ENCODE measurements around the gene ORMDL2. TPM values are rescaled to one million over a fixed set of nuclear protein-coding genes. Genes with fewer than 3 reads are reported as not detected.

ORMDL2 gene
- polyA plus RNA-seq, 1 donor = 31.4 TPM

Other genes starting within 250 kb of the ORMDL2 start
- gene OR2AP1, start 245.6 kb upstream of the ORMDL2 start, polyA plus RNA-seq = not detected
- gene OR10P1, start 181.1 kb upstream of the ORMDL2 start, polyA plus RNA-seq = not detected
- 29.6 TPM for gene ITGA7, start 110.1 kb upstream of the ORMDL2 start, polyA plus RNA-seq
- gene BLOC1S1, start 102.0 kb upstream of the ORMDL2 start, polyA plus RNA-seq = 144 TPM
- 56.7 TPM for gene RDH5, start 97.6 kb upstream of the ORMDL2 start, polyA plus RNA-seq
- 955 TPM for gene CD63, start 89.0 kb upstream of the ORMDL2 start, polyA plus RNA-seq
- gene GDF11, start 74.9 kb upstream of the ORMDL2 start, polyA plus RNA-seq = 4.2 TPM
- gene SARNP, start 317 bp upstream of the ORMDL2 start, polyA plus RNA-seq = 71.4 TPM
- 28.9 TPM for gene DNAJC14, start 11.5 kb downstream of the ORMDL2 start, polyA plus RNA-seq
- gene MMP19, start 24.9 kb downstream of the ORMDL2 start, polyA plus RNA-seq = 2.5 TPM
- 30.6 TPM for gene PYM1, start 109.9 kb downstream of the ORMDL2 start, polyA plus RNA-seq
- 17.4 TPM for gene DGKA, start 113.1 kb downstream of the ORMDL2 start, polyA plus RNA-seq
- gene PMEL, start 148.0 kb downstream of the ORMDL2 start, polyA plus RNA-seq = 5.7 TPM
- 55.5 TPM for gene CDK2, start 148.8 kb downstream of the ORMDL2 start, polyA plus RNA-seq
- 112 TPM for gene RAB5B, start 156.0 kb downstream of the ORMDL2 start, polyA plus RNA-seq
- 44.1 TPM for gene SUOX, start 179.2 kb downstream of the ORMDL2 start, polyA plus RNA-seq
- 13.5 TPM for gene IKZF4, start 203.0 kb downstream of the ORMDL2 start, polyA plus RNA-seq
- gene RPS26, start 223.9 kb downstream of the ORMDL2 start, polyA plus RNA-seq = 232 TPM